H1 (cell line): ENCODE measurements around the gene HPD. TPM values are rescaled to one million over a fixed set of nuclear protein-coding genes. Genes with fewer than 3 reads are reported as not detected.
A peak's percentile ranks its signal among the peaks of the same experiment; 100 is the strongest.

Experiments
- CTCF ChIA-PET: fragments of 300-600 bp; sonication (Branson Sonifier 250); formaldehyde crosslinking; loops from one replicate; lab custom pipeline; 2021; ENCODE audit not compliant: partially characterized antibody; lab: Charles Lee
- POLR2A ChIA-PET: fragments of 300-600 bp; sonication (Branson Sonifier 250); formaldehyde crosslinking; loops from one replicate; lab custom pipeline; 2021; ENCODE audit warnings: inconsistent platforms; ENCODE audit not compliant: partially characterized antibody; lab: Charles Lee
- DNase-seq, 2 experiments: peaks; one replicate each; pipeline versions ENCODE4 v3.0.0 to v3.0.0-alpha.2; 2010 to 2022; ENCODE audit warnings: low spot score in 2 of 2, low read depth in 1 of 2, mixed read lengths in 1 of 2
- FAIRE-seq: peaks from 2 replicates; lab custom pipeline; 2011; peaks lifted over from hg19 to GRCh38; lab: Jason Lieb, UNC
- H2AFZ ChIP-seq: 2 replicates; pipeline ENCODE4 v1.8.1; 2012; ENCODE audit warnings: low read length, inconsistent platforms
- H2AK5ac ChIP-seq: 2 replicates; pipeline ENCODE4 v1.6.1; 2013; ENCODE audit warnings: low read depth, low read length
- H2BK120ac ChIP-seq: replicated peaks from 2 replicates; pipeline ENCODE3; 2013; ENCODE audit warnings: low read depth, low read length, inconsistent platforms
- H2BK12ac ChIP-seq: 2 replicates; pipeline ENCODE4 v1.6.1; 2013; ENCODE audit warnings: low read depth, low read length
- H2BK15ac ChIP-seq: 2 replicates; pipeline ENCODE4 v1.6.1; 2013; ENCODE audit warnings: low read length
- H2BK20ac ChIP-seq: 2 replicates; pipeline ENCODE4 v1.6.1; 2013; ENCODE audit warnings: low read length
- H2BK5ac ChIP-seq: 2 replicates; pipeline ENCODE4 v1.6.1; 2013; ENCODE audit warnings: low read depth, low read length
- H3K14ac ChIP-seq: 2 replicates; pipeline ENCODE4 v1.6.1; 2013; ENCODE audit warnings: inconsistent platforms; ENCODE audit not compliant: insufficient read length
- H3K18ac ChIP-seq: 2 replicates; pipeline ENCODE4 v1.6.1; 2013; ENCODE audit warnings: low read length; ENCODE audit errors: extremely low read depth
- H3K23ac ChIP-seq: 2 replicates; pipeline ENCODE4 v1.6.1; 2013; ENCODE audit warnings: inconsistent platforms; ENCODE audit not compliant: insufficient read length
- H3K23me2 ChIP-seq: 2 replicates; pipeline ENCODE4 v1.6.1; 2013; ENCODE audit warnings: low read depth, low read length
- H3K27ac ChIP-seq: 2 replicates; pipeline ENCODE4 v1.6.1; 2011; ENCODE audit warnings: low read depth, low read length, inconsistent platforms
- H3K27me3 ChIP-seq, 4 experiments: replicated peaks in 1 of 4; 1 replicate in 1 of 4; 2 replicates in 3 of 4; pipeline versions ENCODE4 v1.6.1 to v1.8.1; 2011 to 2013; ENCODE audit warnings: low read length in 3 of 4, mild to moderate bottlenecking in 3 of 4, inconsistent platforms in 2 of 4, mixed read lengths in 2 of 4, moderate library complexity in 1 of 4; ENCODE audit not compliant: control insufficient read depth in 3 of 4, insufficient read depth in 3 of 4; ENCODE audit errors: extremely low read depth in 1 of 4
- H3K36me3 ChIP-seq, 4 experiments: 2 replicates each; pipeline versions ENCODE4 v1.6.1 to v1.8.1; 2011 to 2013; ENCODE audit warnings: mild to moderate bottlenecking in 4 of 4, low read length in 3 of 4, moderate library complexity in 2 of 4, control low read depth in 1 of 4, inconsistent platforms in 1 of 4; ENCODE audit not compliant: insufficient read depth in 4 of 4, control insufficient read depth in 2 of 4
- H3K4ac ChIP-seq: replicated peaks from 2 replicates; pipeline ENCODE3; 2013; ENCODE audit warnings: low read length, low read depth, mixed read lengths, inconsistent platforms; ENCODE audit not compliant: insufficient read length
- H3K4me1 ChIP-seq, 4 experiments: replicated peaks in 1 of 4; 1 replicate in 1 of 4; 2 replicates in 3 of 4; pipeline versions ENCODE4 v1.6.1 to v1.8.1; 2011 to 2013; ENCODE audit warnings: low read length in 3 of 4, inconsistent platforms in 2 of 4, mixed read lengths in 1 of 4; ENCODE audit not compliant: insufficient read depth in 4 of 4, control insufficient read depth in 3 of 4
- H3K4me2 ChIP-seq, 2 experiments: 2 replicates each; pipeline versions ENCODE4 v1.6.1 to v1.8.1; 2011 to 2013; ENCODE audit warnings: low read depth in 2 of 2, low read length in 2 of 2, control low read depth in 1 of 2, inconsistent platforms in 1 of 2, mild to moderate bottlenecking in 1 of 2; ENCODE audit not compliant: insufficient read depth in 1 of 2
- H3K4me3 ChIP-seq, 4 experiments: fragments of 200-600, 300-600 bp in 1 of 4; sonication (generic), shearing (Covaris generic), sonication (Bioruptor Twin) in 1 of 4; 2 replicates each; pipeline versions ENCODE4 v1.5.1 to v1.8.1; 2011 to 2016; ENCODE audit warnings: low read length in 4 of 4, low read depth in 3 of 4, control low read depth in 2 of 4, inconsistent platforms in 2 of 4, mild to moderate bottlenecking in 2 of 4, mixed read lengths in 1 of 4, moderate library complexity in 1 of 4; ENCODE audit not compliant: insufficient read depth in 2 of 4; ENCODE audit errors: extremely low read depth in 1 of 4
- H3K56ac ChIP-seq: replicated peaks from 2 replicates; pipeline ENCODE3; 2013; ENCODE audit warnings: low read depth, mild to moderate bottlenecking, mixed read lengths, low read length, inconsistent platforms; ENCODE audit not compliant: insufficient read length
- H3K79me1 ChIP-seq: 2 replicates; pipeline ENCODE4 v1.6.1; 2013; ENCODE audit warnings: low read depth, low read length, control low read depth
- H3K79me2 ChIP-seq, 2 experiments: 2 replicates each; pipeline versions ENCODE4 v1.6.1 to v1.8.1; 2012 to 2013; ENCODE audit warnings: low read length in 2 of 2, mild to moderate bottlenecking in 2 of 2, inconsistent platforms in 1 of 2; ENCODE audit not compliant: insufficient read depth in 2 of 2, control insufficient read depth in 1 of 2
- H3K9ac ChIP-seq, 4 experiments: replicated peaks in 1 of 4; 1 replicate in 1 of 4; 2 replicates in 3 of 4; pipeline versions ENCODE4 v1.6.1 to v1.8.1; 2011 to 2013; ENCODE audit warnings: low read depth in 3 of 4, low read length in 3 of 4, control low read depth in 2 of 4, mild to moderate bottlenecking in 2 of 4, moderate library complexity in 2 of 4, inconsistent platforms in 1 of 4; ENCODE audit errors: extremely low read depth in 1 of 4
- H3K9me3 ChIP-seq, 2 experiments: 2 replicates each; pipeline versions ENCODE4 v1.6.1 to v1.8.1; 2012 to 2013; ENCODE audit warnings: mild to moderate bottlenecking in 2 of 2, moderate library complexity in 2 of 2, control low read depth in 1 of 2, inconsistent platforms in 1 of 2, low read depth in 1 of 2, low read length in 1 of 2, mixed read lengths in 1 of 2; ENCODE audit not compliant: insufficient read depth in 2 of 2
- H4K20me1 ChIP-seq, 2 experiments: replicated peaks in 1 of 2; 2 replicates each; pipeline versions ENCODE3 to v1.8.1; 2011 to 2013; ENCODE audit warnings: inconsistent platforms in 2 of 2, low read length in 2 of 2, mild to moderate bottlenecking in 1 of 2; ENCODE audit not compliant: insufficient read depth in 2 of 2, control insufficient read depth in 1 of 2
- H4K5ac ChIP-seq: 2 replicates; pipeline ENCODE4 v1.6.1; 2013; ENCODE audit warnings: low read length, low read depth, mixed read lengths, inconsistent platforms; ENCODE audit not compliant: insufficient read length
- H4K8ac ChIP-seq: 2 replicates; pipeline ENCODE4 v1.8.0; 2013; ENCODE audit warnings: mild to moderate bottlenecking, moderate library complexity, low read length, inconsistent platforms; ENCODE audit not compliant: insufficient read depth; ENCODE audit errors: extremely low read depth
- H4K91ac ChIP-seq: replicated peaks from 2 replicates; pipeline ENCODE3; 2013; ENCODE audit warnings: low read length, mixed read lengths, inconsistent platforms; ENCODE audit not compliant: insufficient read length
- BRCA1 ChIP-seq: IDR thresholded peaks from 2 replicates; pipeline ENCODE4 v1.6.1; 2012; ENCODE audit warnings: low read depth, low read length, improper control_type of control experiment
- EP300 ChIP-seq, 2 experiments: IDR thresholded peaks; 1 replicate in 1 of 2; 2 replicates in 1 of 2; pipeline ENCODE4 v1.6.1; 2011 to 2012; ENCODE audit warnings: low read depth in 2 of 2, low read length in 2 of 2, mild to moderate bottlenecking in 2 of 2, borderline replicate concordance in 1 of 2, inconsistent platforms in 1 of 2, moderate library complexity in 1 of 2
- HDAC6 ChIP-seq: IDR thresholded peaks from one replicate; pipeline ENCODE4 v1.7.1; 2012; ENCODE audit warnings: low read depth, mild to moderate bottlenecking, inconsistent platforms, low read length, moderate library complexity
- KDM5A ChIP-seq: fragments of 200-600 bp; IDR thresholded peaks from 2 replicates; pipeline ENCODE4 v1.7.1; 2012; ENCODE audit warnings: mild to moderate bottlenecking, low read length, inconsistent platforms, mixed read lengths
- SP1 ChIP-seq: IDR thresholded peaks from 2 replicates; pipeline ENCODE4 v1.6.1; 2011; ENCODE audit warnings: low read depth, low read length
- SP4 ChIP-seq: IDR thresholded peaks from 2 replicates; pipeline ENCODE4 v1.6.1; 2012; ENCODE audit warnings: low read length, inconsistent platforms
- WGBS, 2 experiments: shearing (Covaris generic) in 1 of 2; methylation state at CpG; one replicate each; pipeline versions ENCODE4 v1.1.6 to v1.1.7; 2013 to 2015; ENCODE audit warnings: low lambda C conversion rate in 2 of 2, mixed read lengths in 2 of 2, inconsistent platforms in 1 of 2, low coverage in 1 of 2, missing lambda C conversion rate in 1 of 2; ENCODE audit not compliant: insufficient replicate concordance in 2 of 2, insufficient coverage in 1 of 2, insufficient read length in 1 of 2; ENCODE audit errors: extremely low coverage in 1 of 2, missing lambda C conversion rate in 1 of 2; 5-methylcytosine and 5-hydroxymethylcytosine counted together
- polyA plus RNA-seq, 7 experiments: library from polyadenylated mRNA; depleted of rRNA in 3 of 7; stranded (reverse) in 5 of 7; unstranded in 2 of 7; fragments of >200 nt in 5 of 7; fragments of 200-250 nt in 2 of 7; gene quantifications; 1 replicate in 5 of 7; 2 replicates in 1 of 7; 4 replicates in 1 of 7; pipeline versions ENCODE4 v1.2.1 to v1.2.3, GENCODE V29; 2011 to 2013; ENCODE audit warnings: missing spikeins in 2 of 7, mixed read lengths in 2 of 7
- total RNA-seq: library from RNA; stranded (reverse); fragmentation: NEBNext Ultra II Directional; extraction: Animal tissue kit (Norgen Biotek cat#: 25700); gene quantifications from 2 replicates; pipeline ENCODE4 v1.2.1, GENCODE V29; 2021
- TF ChIP-seq, protein P1 (sequence below): IDR thresholded peaks from 2 replicates; pipeline ENCODE4 v1.6.1; 2012; ENCODE audit warnings: low read length, inconsistent platforms

Gene HPD
- total and polyA plus RNA-seq, 2 of the 8 experiments (the other 6 are each of a cell fraction or from before 2014, with no cell fraction given): 0.48 to 0.56 TPM

DNA sequence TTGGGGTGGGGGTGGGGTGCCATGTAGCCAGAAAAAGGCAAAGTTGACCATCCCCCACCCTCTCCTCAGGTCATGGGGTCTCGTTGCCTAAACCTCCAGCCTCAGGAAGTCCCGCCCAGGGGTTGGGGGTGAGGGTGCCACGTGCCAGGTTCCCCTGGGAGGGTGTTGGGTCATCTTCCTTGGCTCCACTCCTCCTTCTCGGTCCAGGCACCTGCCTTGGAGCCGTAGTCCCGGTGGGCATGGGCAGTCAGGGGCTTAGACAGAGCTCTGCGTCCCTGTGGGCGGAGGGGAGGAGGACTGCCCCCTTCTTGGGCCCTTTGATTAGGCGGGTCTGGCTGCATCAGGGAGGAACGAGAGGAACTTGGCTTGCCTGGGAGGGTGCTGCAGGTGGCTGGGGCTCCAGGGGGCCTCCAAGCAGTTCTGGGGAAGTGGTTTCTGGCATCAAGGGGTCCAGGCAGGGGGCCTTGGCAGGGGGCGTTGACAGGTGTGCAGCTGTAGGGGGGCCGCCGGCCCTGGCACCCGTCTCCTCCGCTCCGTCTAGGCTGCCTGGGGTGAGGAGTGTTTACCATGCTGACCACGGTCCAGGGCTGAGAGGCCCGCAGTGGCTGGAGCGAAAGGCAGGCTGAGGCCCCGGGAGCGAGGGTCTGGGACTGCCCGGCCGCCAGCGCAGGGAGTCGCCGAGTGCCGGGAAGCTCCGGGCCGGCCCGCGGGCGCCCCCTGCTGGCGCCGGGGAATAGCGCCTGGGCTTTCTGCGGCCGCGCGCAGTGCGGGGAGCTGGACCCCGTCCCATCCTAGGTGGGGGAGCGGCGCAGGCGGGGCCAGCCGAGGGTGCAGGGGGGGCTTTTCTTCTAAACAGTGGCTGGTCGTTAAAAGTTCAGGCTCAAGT, 47.0 kb downstream of the HPD start:
- Histone ChIP-seq H3K23ac (no peak overlapping the region), H3K36me3 (peaks cover 4 to 40% (median 19%) of the 10 kb centered on the region in 4 experiments; a peak in 7 of 8 replicates), H4K91ac (peak overlapping the region; percentile 36), H3K4me2 (peak overlapping the region; percentile 88 to 97), H4K5ac (peak overlapping the region; percentile 98), H2BK20ac (no peak overlapping the region), H3K27me3 (no peaks in the 10 kb centered on the region), H3K9me3 (no peaks in the 10 kb centered on the region), H3K23me2 (peaks cover 9% of the 10 kb centered on the region), H3K56ac (peak overlapping the region; percentile 94), H2BK5ac (peak overlapping the region; percentile 93), H3K18ac (peak overlapping the region; percentile 97), H2BK15ac (peak overlapping the region; percentile 55; the same call in 1 of the 2 replicates), H4K8ac (peak overlapping the region; percentile 38; the same call in 1 of the 2 replicates), H2AFZ (no peak overlapping the region), H3K4ac (peak overlapping the region; percentile 80), H2BK12ac (peak overlapping the region; percentile 40; the same call in 1 of the 2 replicates), H3K79me1 (peaks cover 12% of the 10 kb centered on the region), H3K4me3 (peak overlapping the region; percentile 70 to 83 (median 76)), H3K79me2 (peaks cover 0 to 41% of the 10 kb centered on the region in 2 experiments; a peak in 2 of 4 replicates), H3K4me1 (peaks cover 7 to 32% (median 18%) of the 10 kb centered on the region in 4 experiments), H3K27ac (peak overlapping the region; percentile 42; the same call in 1 of the 2 replicates), H2BK120ac (no peak overlapping the region), H3K9ac (peak overlapping the region in 3 of 4 experiments; percentile 14 to 61 (median 36); a peak in 4 of 7 replicates), H2AK5ac (no peak overlapping the region), H3K14ac (no peak overlapping the region), H4K20me1 (peaks cover 0 to 10% of the 10 kb centered on the region in 2 experiments)
- DNase-seq (peak in 1 of 2 experiments; percentile 89), FAIRE-seq (no peak)
- WGBS, 2 experiments: 4% methylated on average over 39 of the region's 46 CpGs; no CpG with 5 or more reads in 1 of the 2 experiments
- CTCF ChIA-PET: interaction anchor here (0.5 to 12.0 kb wide), 35 partner anchors 9 to 374 kb away, joined by 3 to 363 read pairs (median 4); partner anchors contain the start of genes HPD, ORAI1, PSMD9 and RHOF
- POLR2A ChIA-PET: interaction anchor here (0.6 to 27.9 kb wide), 14 partner anchors 11 to 964 kb away, joined by 3 to 958 read pairs (median 4); partner anchors contain the start of genes PSMD9, RHOF, SETD1B and TMEM120B
- TF ChIP-seq BRCA1 (no peak), HDAC6 (no peak), SP1 (peak; percentile 80), SP4 (peak; percentile 5; the same call in 1 of the 2 replicates), EP300 (IDR thresholded peaks at IDR 0.05; ENCODE audit: borderline replicate concordance in 1 of 2, low read depth in 2 of 2, low read length in 2 of 2) (no peak), KDM5A (peak; percentile 52; the same call in 1 of the 2 replicates)
- TF ChIP-seq, protein P1, sequence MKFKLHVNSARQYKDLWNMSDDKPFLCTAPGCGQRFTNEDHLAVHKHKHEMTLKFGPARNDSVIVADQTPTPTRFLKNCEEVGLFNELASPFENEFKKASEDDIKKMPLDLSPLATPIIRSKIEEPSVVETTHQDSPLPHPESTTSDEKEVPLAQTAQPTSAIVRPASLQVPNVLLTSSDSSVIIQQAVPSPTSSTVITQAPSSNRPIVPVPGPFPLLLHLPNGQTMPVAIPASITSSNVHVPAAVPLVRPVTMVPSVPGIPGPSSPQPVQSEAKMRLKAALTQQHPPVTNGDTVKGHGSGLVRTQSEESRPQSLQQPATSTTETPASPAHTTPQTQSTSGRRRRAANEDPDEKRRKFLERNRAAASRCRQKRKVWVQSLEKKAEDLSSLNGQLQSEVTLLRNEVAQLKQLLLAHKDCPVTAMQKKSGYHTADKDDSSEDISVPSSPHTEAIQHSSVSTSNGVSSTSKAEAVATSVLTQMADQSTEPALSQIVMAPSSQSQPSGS: peak; percentile 71; the same call in 1 of the 2 replicates
